ENCODE data around the gene ZNF287.

Gene ZNF287

DNA sequence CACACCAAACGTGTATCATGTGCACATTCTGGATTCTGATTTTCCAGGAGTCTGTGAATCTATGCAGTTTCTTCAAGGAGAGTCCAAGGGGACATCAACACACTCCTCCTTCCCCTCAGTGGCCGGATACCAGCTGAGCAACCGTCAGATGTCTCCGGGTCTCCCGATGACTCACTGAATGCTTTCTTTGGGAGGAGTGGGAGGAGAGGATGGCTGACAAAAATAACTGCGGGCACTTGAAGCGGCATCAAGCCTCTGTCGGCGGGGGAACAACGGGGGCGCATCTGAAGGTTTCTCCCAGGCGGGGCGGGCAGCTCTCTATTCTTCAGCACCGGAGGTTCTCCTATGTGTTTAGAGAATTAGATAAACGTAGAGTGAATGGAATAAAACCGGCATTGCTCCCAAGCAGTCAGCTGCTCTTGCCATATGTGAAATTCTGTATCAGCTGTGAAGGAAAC is 52.4 kb downstream of the ZNF287 start:
- DNase-seq (ENCODE audit: low spot score): no peak

DNA sequence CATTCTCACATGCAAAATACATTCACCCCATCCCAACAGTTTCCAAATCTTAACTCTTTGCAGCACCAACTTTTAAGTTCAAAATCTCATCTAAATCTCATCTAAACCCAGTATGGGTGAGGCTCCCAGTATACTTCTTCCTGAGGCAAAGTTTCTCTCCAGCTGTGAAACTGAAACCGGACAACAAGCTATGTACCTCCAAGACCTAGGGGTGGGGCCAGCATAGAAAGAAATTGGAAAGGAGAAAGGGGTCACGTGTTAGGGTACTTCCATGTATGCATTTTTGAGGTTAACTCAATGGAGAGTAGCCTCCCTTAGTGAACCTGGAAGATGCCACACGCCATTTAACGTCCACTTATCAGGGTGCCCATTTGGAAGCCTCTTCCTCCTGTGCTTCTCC is 53.1 kb downstream of the ZNF287 start:
- DNase-seq (ENCODE audit: low spot score): no peak

GRCh38 chr17:16513873-16514272 is 55.1 kb downstream of the ZNF287 start:
- DNase-seq (ENCODE audit: low spot score): no peak

- no peak for DNase-seq (ENCODE audit: low spot score)
Measured at GRCh38 chr17:16512011-16512410, 57.0 kb downstream of the ZNF287 start.

- no peak for DNase-seq (ENCODE audit: low spot score)
Measured at GRCh38 chr17:16511593-16511992, 57.4 kb downstream of the ZNF287 start.

DNA sequence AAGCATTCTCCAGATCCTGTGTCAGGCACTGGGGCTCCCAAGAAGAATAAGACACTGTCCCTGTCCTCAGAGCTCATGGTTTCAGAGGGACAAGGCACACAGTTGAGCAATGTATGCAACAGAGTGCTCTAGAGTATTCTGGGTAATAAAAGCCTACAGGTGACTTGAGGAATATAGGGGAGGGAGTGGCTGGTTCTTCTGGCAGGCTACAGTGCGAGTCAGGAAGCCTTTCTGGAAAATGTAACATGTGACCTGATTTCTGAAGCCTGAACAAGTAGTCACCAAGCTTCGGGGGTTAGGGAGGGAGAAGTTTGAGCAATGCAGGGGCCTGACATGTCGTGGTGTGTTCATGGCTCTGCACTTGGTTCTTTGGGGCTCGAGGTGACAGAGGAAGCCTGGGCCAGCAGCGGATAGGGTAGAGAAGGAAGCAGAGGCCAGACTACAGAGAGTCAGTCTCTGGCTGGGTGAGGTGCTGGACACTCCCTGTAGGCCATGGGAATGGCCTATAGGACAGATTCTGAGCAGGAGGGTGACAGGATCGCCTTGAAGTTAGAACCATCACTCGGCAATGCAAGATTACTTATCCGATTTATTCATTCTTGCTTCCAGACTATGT is 61.0 kb downstream of the ZNF287 start:
- DNase-seq (ENCODE audit: low spot score): no peak

DNA sequence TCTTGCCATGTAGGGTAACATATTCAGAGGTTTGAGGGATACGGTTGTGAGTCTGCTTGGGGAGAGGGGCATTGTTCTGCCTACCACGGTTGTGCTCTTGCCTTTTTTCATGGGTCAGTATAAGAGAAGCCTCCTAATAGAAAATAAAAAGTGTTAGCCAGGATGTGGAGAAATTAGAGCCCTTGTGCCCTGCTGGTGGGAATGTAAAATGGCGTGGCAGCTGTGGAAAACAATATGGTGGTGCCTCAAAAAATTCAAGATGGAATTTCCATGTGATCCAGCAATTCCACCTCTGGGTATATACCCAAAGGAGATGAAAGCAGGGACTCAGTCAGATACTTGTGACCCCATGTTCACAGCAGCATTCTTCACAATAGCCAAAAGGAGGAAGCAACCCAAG is 62.8 kb downstream of the ZNF287 start:
- no peak for DNase-seq (ENCODE audit: low spot score)

DNA sequence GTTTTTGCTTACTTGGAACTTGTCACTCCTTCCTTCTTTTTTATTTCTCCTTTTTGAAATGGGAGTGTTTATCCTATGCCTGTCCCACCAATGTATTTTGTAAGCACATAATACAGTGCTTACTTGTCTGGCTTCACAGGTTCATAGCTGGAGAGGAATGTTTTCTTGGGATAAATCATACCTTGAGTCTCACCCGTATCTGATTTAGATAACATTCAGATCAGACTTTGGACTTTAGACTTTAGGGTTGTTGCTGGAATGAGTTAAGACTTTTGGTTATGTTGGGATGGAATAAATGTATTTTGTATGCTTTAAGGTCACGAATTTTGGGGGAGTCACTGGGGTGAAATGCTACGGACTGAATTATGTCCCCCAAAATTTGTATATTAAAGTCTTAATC is 64.0 kb downstream of the ZNF287 start:
- DNase-seq (ENCODE audit: low spot score): no peak

Measured in activated CD4-positive, alpha-beta T cell treated with anti-CD3 and anti-CD28 coated beads, Interleukin-2, Interleukin-4, amounts not matched to agents 100 ng/mL and 50 ng/mL, durations not matched to agents 16 hours and 8 hours (primary cell).